LNCaP clone FGC (cell line): ENCODE measurements around the gene CYP4A22.

Source experiments
- DNase-seq: peaks from one replicate; pipeline ENCODE4 v3.0.0-alpha.2; 2011; ENCODE audit warnings: low read depth
- H3K4me3 ChIP-seq: 2 replicates; pipeline ENCODE4 v1.5.1; 2011; ENCODE audit warnings: mild to moderate bottlenecking, low read depth, low read length, control low read depth
- TF ChIP-seq, protein P1 (sequence below): IDR thresholded peaks from 2 replicates; pipeline ENCODE4 v1.5.1; 2012; ENCODE audit warnings: mild to moderate bottlenecking; ENCODE audit not compliant: control insufficient read depth, insufficient read depth; ENCODE audit errors: extremely low read depth

Gene CYP4A22

DNA sequence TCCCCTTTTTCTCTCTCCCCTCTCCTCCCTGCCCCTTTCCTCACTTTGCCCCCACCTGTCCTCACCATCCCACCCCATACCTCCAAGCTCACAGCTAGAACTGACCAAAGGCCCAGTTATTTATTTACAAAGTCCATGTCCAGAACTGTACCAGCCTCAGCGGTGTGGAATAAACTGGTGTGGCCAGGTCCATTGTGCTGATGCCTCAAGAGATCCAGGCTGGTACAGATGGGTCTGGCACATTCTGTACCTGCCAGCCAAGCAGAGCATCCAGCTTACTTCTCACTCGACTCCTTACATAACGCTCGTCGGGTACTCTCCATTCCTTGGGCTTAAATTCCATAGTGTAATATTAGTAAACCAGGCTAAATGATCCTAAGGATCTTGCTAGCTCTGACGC, 40.8 kb downstream of the CYP4A22 start:
- DNase-seq, result no peak
- H3K4me3 ChIP-seq, result no peak overlapping the region
- TF ChIP-seq, protein P1, sequence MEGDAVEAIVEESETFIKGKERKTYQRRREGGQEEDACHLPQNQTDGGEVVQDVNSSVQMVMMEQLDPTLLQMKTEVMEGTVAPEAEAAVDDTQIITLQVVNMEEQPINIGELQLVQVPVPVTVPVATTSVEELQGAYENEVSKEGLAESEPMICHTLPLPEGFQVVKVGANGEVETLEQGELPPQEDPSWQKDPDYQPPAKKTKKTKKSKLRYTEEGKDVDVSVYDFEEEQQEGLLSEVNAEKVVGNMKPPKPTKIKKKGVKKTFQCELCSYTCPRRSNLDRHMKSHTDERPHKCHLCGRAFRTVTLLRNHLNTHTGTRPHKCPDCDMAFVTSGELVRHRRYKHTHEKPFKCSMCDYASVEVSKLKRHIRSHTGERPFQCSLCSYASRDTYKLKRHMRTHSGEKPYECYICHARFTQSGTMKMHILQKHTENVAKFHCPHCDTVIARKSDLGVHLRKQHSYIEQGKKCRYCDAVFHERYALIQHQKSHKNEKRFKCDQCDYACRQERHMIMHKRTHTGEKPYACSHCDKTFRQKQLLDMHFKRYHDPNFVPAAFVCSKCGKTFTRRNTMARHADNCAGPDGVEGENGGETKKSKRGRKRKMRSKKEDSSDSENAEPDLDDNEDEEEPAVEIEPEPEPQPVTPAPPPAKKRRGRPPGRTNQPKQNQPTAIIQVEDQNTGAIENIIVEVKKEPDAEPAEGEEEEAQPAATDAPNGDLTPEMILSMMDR, result no peak

DNA sequence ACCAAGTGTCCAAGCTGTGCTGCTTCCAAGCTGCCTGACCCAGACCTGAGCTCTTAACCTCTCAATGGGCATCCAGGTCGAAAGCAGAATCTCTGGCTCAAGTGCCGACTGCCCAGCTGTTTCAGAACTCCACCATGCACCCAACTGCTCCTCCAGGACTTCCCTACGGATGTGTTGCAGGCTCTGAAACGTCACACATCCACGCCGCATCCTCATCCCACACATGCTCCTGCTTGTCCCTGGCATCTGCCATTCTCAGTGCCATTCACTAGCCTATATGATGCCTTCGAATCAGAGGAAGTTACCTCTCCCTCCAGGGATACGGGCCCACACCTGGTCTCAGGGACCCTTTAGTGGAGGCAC, 41.4 kb downstream of the CYP4A22 start:
- TF ChIP-seq, protein P1, result no peak
- no peak for DNase-seq
- H3K4me3 ChIP-seq, result peak overlapping the region; percentile 59

DNA sequence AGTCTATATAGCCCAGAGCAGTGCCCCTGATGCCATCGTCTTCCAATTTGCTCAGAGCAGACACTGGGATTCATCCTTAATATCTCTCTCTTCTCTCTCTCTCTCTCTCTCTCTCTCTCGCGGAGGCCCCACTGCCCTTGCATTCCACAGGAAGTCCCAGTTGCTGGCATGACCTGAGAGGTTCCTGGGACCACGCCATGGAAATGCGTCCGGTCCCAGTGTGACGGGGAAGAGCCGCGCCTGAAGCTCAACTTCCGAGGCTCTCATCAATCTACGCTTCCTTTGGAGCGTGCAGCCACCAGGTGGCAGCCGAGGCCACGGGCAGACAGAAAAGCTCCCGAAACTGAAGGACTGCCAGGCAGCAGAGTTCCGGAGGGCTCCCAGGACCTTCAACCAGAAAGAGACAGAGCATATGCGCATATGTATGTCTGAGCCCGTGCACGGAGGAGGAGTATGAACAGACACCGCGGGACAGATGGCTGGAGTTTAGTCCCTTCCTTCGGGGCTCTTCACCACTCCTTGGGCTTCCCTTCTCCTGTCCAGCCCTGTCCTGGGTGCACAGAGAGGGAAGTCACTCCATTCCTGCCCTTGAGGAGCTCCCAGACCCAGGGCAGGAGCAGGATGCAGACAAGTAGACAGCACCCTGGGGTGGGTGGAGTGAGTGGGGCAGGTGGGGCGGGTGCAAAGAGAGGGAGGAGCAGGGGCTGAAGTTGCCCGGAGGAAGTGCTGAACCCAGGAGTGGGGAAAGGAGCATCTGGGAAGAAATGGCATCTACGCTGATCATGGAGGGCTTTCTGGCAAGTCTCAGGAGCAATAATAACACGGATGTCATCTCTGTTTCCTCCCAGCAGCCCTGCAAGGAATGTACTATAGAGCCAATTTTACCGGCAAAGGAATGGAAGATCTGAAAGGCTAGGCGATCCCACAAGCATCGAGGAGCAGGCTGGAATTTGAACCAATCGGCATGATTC, 42.1 kb downstream of the CYP4A22 start:
- TF ChIP-seq, protein P1, result peak; percentile 95
- DNase-seq, result peak; percentile 91
- peak overlapping the region; percentile 59 for H3K4me3 ChIP-seq

DNA sequence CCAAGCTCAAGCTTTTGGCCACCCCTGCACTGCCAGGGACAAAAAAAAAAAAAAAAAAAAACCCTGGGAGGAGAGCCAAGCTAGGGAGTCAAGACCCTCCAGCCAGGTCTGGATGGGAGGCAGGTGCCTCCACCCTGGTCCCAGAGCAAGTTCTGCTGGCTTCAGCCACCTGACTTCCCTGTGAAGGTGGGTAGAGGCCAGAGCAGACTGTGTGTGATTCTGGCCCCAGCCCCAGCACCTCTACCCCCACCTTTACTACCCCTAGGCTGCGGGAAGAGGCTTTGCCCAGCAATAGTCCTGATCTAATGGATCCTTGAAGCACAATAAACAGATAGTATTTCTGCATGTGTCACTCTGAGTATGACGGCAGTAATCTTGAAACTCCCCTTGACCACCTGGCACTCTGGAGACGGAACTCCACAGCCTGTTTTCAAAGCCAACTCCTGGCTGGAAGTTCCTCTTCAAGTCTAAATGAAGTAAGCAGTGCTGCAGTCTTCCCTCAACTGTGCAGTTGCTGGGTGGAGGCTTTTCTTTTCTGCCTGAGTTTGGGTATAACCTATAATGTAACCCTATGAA, 42.8 kb downstream of the CYP4A22 start:
- peak overlapping the region; percentile 59 for H3K4me3 ChIP-seq
- DNase-seq, result no peak
- TF ChIP-seq, protein P1, result no peak

DNA sequence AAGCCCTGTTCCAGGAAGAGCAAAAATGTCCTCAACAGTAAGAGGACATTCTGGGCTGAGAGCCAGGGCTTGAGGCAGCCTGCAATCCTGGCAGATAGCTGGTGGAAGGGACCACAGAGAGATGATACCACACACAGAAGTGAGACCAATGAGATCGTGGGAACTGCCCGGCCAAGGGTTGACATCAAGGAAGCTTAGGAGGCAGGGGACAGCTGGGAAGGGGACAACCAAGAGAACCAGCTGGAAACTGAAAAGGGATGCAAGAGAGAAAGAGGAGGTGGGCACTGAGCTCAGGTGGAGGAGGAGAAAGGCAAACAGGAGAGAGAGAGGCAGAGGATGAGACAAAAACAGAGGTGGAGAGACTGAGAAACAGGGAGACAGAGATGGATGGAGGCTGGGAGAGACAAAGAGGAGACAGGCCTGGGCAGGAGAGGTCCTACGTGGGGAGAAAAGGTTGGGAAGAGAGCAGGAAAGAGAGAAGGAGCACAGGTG, 43.4 kb downstream of the CYP4A22 start:
- H3K4me3 ChIP-seq, result no peak overlapping the region
- TF ChIP-seq, protein P1, result no peak
- no peak for DNase-seq

DNA sequence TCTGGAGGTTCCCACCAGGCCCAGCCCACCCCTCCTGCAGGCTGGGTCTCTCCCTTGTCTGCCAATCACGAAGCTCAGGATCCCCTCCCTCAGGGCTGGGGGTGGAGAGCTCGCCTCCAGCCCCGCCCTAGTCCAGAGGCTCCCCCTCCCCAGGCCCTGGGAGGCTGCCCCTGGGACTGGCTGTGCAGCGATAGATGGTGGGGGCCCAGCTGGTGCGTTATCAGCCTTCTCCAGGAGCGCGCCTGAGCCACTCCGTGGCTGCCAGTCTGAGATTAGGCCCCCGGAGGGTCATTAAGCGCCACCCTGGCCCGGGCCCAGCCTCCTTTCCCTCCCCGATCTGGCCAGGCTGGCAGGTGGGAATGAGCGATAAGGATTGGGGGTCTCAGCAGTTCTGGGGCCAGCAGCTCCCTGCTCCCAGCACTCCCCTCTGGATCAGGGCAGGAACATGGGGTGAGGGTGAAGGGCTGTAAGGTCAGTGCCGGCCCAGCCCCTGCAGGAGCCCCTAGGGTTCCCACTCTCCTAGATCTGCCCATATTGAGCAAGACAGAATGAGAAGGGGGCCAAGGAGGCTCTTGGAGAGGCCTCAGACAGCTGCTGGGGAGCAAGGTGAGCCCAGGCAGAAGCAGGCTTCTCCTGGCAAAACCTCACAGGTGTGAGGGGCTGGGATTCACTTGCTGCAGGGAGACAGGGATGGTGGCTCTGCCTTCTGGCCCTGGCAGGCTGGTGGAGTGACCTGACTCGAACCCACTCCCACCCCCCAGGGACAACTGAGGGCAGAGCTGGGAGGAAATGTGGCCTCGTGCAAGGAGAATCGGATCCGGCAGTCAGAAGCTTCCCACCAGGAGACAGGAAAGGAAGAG, 44.1 kb downstream of the CYP4A22 start:
- TF ChIP-seq, protein P1, result no peak
- no peak for DNase-seq
- H3K4me3 ChIP-seq, result no peak overlapping the region
